Glutamatergic neuron (in vitro differentiated cells): ENCODE results near the gene EIF4H. TPM values are rescaled to one million over a fixed set of nuclear protein-coding genes. Genes with fewer than 3 reads are reported as not detected.
"Not testable (repeated sequence)": the region's sequence is repeated elsewhere in the genome, so short reads cannot be mapped to it uniquely, and the experiment has no call there.

Experiments
- DNase-seq: peaks from one replicate; pipeline ENCODE4 v3.0.0; 2022
- H3K27ac Mint-ChIP-seq: one replicate; pipeline ENCODE4 v1.8.0; 2020; ENCODE audit warnings: mild to moderate bottlenecking, mixed read lengths, inconsistent platforms; ENCODE audit not compliant: unreplicated experiment
- H3K27me3 Mint-ChIP-seq: one replicate; pipeline ENCODE4 v1.8.0; 2020; ENCODE audit warnings: mild to moderate bottlenecking, moderate library complexity, mixed read lengths, inconsistent platforms; ENCODE audit not compliant: unreplicated experiment
- H3K36me3 Mint-ChIP-seq: one replicate; pipeline ENCODE4 v1.8.0; 2020; ENCODE audit warnings: mild to moderate bottlenecking, mixed read lengths, inconsistent platforms; ENCODE audit not compliant: unreplicated experiment
- H3K4me1 Mint-ChIP-seq: one replicate; pipeline ENCODE4 v1.8.0; 2020; ENCODE audit warnings: mild to moderate bottlenecking, low read depth, mixed read lengths, inconsistent platforms; ENCODE audit not compliant: unreplicated experiment
- H3K4me3 Mint-ChIP-seq: one replicate; pipeline ENCODE4 v1.8.0; 2020; ENCODE audit warnings: mild to moderate bottlenecking, mixed read lengths, inconsistent platforms; ENCODE audit not compliant: unreplicated experiment
- H3K9me3 Mint-ChIP-seq: one replicate; pipeline ENCODE4 v1.8.0; 2020; ENCODE audit warnings: mild to moderate bottlenecking, moderate library complexity, mixed read lengths, inconsistent platforms; ENCODE audit not compliant: unreplicated experiment
- CTCF ChIP-seq: fragments of 200-600 bp; sonication (generic); IDR thresholded peaks from one replicate; pipeline ENCODE4 v1.5.0; 2021; ENCODE audit not compliant: partially characterized antibody, unreplicated experiment
- total RNA-seq: library from RNA; stranded (reverse); fragmentation: NEBNext Ultra II Directional; extraction: Animal tissue kit (Norgen Biotek cat#: 25700); gene quantifications from one replicate; pipeline ENCODE4 v1.2.1, GENCODE V29; 2021; ENCODE audit not compliant: unreplicated experiment

Gene EIF4H
- total RNA-seq, 1 donor from 2014 or later: 234 TPM

DNA sequence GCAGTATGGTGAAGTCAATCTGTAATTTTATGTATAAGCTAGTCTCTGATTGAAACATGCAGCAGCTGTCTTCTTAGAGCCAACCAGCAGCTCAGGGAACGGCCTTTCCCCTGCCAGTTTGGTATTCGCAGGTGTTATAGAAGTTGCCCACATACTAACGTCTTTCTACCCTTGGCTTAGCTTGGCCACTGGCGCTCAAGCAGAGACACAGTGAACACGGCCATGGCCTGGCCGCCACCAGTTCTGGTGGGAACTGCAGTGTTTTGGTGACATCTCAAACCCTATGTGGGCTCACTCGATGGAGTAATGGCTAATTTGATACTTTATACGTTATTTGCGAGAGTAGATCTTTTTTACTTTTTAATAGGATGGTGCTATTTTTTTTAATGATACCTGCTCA lies 17.1 kb downstream of the EIF4H start:
- Mint-ChIP-seq H3K27me3 (peaks cover 1% of the 10 kb centered on the region), H3K4me1 (peaks cover 8% of the 10 kb centered on the region), H3K9me3 (peaks cover 2% of the 10 kb centered on the region), H3K27ac (no peak overlapping the region), H3K4me3 (no peak overlapping the region), H3K36me3 (no peaks in the 10 kb centered on the region)
- TF ChIP-seq CTCF: no peak
- DNase-seq: no peak

DNA sequence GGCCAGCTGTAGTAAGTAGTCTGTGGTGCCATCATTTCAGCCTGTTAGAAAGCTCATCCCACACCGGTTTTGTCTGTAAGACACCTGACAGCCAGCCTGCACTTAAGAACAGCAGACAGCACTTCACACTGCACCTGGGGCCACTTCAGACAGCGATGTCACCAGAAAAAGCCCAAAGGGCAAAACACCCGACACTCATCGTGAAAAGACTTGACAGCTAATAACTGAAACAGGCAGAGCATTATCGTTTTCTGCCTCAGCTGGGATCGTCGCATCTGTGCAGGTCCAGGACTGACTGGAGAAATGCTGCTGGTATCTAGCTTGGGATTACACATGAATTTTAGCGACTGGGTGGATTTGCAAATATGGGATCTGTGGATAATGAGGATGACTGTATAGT lies 18.9 kb downstream of the EIF4H start:
- Mint-ChIP-seq H3K4me3 (no peak overlapping the region), H3K27ac (peak overlapping the region; percentile 11), H3K4me1 (peaks cover 1% of the 10 kb centered on the region), H3K9me3 (peaks cover 3% of the 10 kb centered on the region), H3K27me3 (peaks cover 3% of the 10 kb centered on the region), H3K36me3 (no peaks in the 10 kb centered on the region)
- DNase-seq: no peak
- TF ChIP-seq CTCF: no peak

GRCh38 chr7:74193913-74194312 lies 19.8 kb downstream of the EIF4H start:
- Mint-ChIP-seq H3K4me3 (no peak overlapping the region), H3K27ac (no peak overlapping the region), H3K36me3 (no peaks in the 10 kb centered on the region), H3K4me1 (no peaks in the 10 kb centered on the region), H3K9me3 (peaks cover 3% of the 10 kb centered on the region), H3K27me3 (peaks cover 3% of the 10 kb centered on the region)
- no peak for DNase-seq
- TF ChIP-seq CTCF: no peak

DNA sequence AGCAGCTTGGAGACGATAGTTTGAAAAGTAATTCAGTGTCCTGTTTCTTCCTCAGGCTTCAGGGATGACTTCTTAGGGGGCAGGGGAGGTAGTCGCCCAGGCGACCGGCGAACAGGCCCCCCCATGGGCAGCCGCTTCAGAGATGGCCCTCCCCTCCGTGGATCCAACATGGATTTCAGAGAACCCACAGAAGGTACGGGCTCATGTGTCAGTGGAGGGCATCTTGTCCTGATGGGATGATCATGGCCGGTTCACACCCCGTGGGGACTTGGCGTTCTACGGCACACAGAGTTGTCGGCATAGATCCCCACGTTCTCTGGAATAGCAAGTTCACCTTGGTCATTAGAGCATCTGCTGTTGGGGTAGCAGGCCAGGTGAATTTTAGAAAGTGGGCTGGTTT lies 20.5 kb downstream of the EIF4H start:
- Mint-ChIP-seq H3K4me3 (no peak overlapping the region), H3K27ac (no peak overlapping the region), H3K27me3 (peaks cover 3% of the 10 kb centered on the region), H3K4me1 (no peaks in the 10 kb centered on the region), H3K9me3 (peaks cover 4% of the 10 kb centered on the region), H3K36me3 (no peaks in the 10 kb centered on the region)
- TF ChIP-seq CTCF: no peak
- DNase-seq: no peak

- H3K36me3 Mint-ChIP-seq, H3K4me1 Mint-ChIP-seq, DNase-seq, H3K9me3 Mint-ChIP-seq, H3K4me3 Mint-ChIP-seq, H3K27me3 Mint-ChIP-seq, H3K27ac Mint-ChIP-seq: not testable (repeated sequence)
Measured at GRCh38 chr7:74195139-74195860, 21.1 kb downstream of the EIF4H start.

DNA sequence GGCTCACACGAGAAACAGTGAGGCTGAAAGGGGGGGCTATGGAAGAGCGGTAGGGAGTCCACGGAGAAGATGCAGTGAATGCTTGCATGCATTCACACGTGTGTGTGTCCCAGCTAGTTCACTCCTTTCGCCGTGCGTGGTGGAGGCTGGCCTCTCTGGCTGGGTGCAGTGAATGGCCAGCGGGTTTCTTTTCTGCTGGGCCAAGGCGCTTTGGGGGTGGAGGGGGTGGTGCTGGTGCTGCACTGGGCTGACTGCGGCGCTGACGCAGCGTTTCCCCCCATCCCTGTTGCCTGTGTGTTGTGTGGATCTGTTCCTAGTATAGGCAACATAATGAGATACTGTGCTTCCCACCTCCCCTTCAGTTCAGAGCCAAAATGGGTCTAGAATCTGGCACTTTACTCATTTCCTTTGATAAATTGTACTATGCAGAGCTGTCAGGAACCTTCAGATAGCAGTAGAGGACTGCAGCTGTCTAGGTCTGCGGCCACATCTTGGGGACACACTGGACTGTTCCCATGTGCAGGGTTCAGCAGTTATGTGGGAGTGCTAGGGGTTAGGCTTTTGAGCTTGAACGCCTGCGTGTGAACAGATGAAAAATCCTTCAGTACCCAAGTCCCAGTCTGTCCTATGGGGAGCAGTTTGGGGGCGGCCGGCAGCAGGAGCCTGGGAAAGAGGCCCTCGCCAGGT lies 22.0 kb downstream of the EIF4H start:
- not testable (repeated sequence) for H3K27ac Mint-ChIP-seq, DNase-seq, H3K4me1 Mint-ChIP-seq, H3K9me3 Mint-ChIP-seq, H3K36me3 Mint-ChIP-seq, H3K4me3 Mint-ChIP-seq, H3K27me3 Mint-ChIP-seq
